RWPE2 (cell line): Measurements from ENCODE around the gene CNGA4.

Source experiments
- ATAC-seq: fragments of 200-7000 bp; cut with Tn5 transposase; 3 replicates; pipeline ENCODE4 v1.9.1; 2021; ENCODE audit warnings: low read depth
- DNase-seq: peaks from one replicate; pipeline ENCODE4 v3.0.0-alpha.2; 2020; ENCODE audit warnings: low spot score
- H3K27ac ChIP-seq: fragments of 450-650 bp; 2 replicates; pipeline ENCODE4 v1.5.1; 2017; ENCODE audit warnings: mild to moderate bottlenecking; ENCODE audit not compliant: poor library complexity, severe bottlenecking
- H3K27me3 ChIP-seq: fragments of 250-450 bp; sonication (Bioruptor Pico); 2 replicates; pipeline ENCODE4 v1.5.1; 2021; ENCODE audit warnings: mild to moderate bottlenecking, moderate library complexity; ENCODE audit not compliant: insufficient read depth, poor library complexity, severe bottlenecking
- H3K36me3 ChIP-seq: fragments of 250-450 bp; sonication (Bioruptor Pico); 2 replicates; pipeline ENCODE4 v1.5.1; 2020; ENCODE audit warnings: low read depth, mild to moderate bottlenecking, moderate library complexity
- H3K4me1 ChIP-seq: fragments of 250-450 bp; sonication (Bioruptor Pico); 2 replicates; pipeline ENCODE4 v1.5.1; 2021; ENCODE audit warnings: mild to moderate bottlenecking, moderate library complexity; ENCODE audit not compliant: insufficient read depth, poor library complexity, severe bottlenecking
- H3K4me3 ChIP-seq: fragments of 250-450 bp; sonication (Bioruptor Pico); 2 replicates; pipeline ENCODE4 v1.5.1; 2021; ENCODE audit warnings: mild to moderate bottlenecking, moderate library complexity; ENCODE audit not compliant: severe bottlenecking
- H3K9me3 ChIP-seq: fragments of 250-450 bp; sonication (Bioruptor Pico); 2 replicates; pipeline ENCODE4 v1.5.1; 2021; ENCODE audit warnings: mild to moderate bottlenecking, moderate library complexity; ENCODE audit not compliant: severe bottlenecking
- TF ChIP-seq, protein P1 (sequence below): fragments of 450-650 bp; IDR thresholded peaks from one replicate; pipeline ENCODE4 v1.5.1; 2017; ENCODE audit warnings: mild to moderate bottlenecking, moderate library complexity; ENCODE audit not compliant: poor library complexity, severe bottlenecking

CNGA4 gene

DNA sequence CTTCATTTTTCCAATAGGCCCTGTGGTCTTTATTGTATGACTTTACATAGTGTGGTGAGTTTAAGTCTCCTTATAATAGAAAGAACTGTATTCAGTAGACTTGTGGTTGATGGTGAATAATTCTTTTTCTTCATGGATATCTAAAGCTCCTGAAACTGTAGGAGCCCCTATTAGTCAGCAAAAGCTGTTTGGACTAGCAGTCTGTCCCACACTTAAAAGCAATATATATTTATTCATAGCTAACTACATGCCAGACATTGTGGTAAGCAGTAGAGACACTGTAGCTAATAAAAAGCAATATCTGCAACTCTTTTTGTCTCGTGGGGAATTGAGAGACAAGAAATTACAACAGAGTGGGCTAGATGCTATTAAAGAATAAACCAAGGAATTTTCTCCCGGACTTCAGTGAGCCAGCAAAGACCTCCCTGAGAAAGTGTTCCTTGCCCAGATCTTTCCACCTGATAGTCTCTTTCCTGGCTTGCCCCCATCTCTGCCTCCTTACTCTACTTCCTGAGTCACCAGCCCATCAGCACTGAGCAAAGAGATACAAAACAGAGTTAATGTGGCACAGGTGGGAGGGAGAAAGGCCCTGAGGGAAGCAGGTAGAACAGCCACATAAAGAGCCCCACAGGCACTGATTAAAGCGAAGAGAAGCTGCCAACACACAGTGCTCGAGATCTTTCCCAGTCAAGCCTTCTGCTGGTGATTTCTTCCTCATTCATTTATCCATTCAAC lies 41.3 kb upstream of the CNGA4 start:
- no peaks in the 10 kb centered on the region for H3K27me3 ChIP-seq
- no peaks in the 10 kb centered on the region for H3K36me3 ChIP-seq
- no peak overlapping the region for H3K4me3 ChIP-seq
- TF ChIP-seq, protein P1, sequence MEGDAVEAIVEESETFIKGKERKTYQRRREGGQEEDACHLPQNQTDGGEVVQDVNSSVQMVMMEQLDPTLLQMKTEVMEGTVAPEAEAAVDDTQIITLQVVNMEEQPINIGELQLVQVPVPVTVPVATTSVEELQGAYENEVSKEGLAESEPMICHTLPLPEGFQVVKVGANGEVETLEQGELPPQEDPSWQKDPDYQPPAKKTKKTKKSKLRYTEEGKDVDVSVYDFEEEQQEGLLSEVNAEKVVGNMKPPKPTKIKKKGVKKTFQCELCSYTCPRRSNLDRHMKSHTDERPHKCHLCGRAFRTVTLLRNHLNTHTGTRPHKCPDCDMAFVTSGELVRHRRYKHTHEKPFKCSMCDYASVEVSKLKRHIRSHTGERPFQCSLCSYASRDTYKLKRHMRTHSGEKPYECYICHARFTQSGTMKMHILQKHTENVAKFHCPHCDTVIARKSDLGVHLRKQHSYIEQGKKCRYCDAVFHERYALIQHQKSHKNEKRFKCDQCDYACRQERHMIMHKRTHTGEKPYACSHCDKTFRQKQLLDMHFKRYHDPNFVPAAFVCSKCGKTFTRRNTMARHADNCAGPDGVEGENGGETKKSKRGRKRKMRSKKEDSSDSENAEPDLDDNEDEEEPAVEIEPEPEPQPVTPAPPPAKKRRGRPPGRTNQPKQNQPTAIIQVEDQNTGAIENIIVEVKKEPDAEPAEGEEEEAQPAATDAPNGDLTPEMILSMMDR = no peak
- no peaks in the 10 kb centered on the region for H3K9me3 ChIP-seq
- DNase-seq = no peak
- no peak for ATAC-seq
- H3K4me1 ChIP-seq = no peaks in the 10 kb centered on the region
- H3K27ac ChIP-seq = no peak overlapping the region

DNA sequence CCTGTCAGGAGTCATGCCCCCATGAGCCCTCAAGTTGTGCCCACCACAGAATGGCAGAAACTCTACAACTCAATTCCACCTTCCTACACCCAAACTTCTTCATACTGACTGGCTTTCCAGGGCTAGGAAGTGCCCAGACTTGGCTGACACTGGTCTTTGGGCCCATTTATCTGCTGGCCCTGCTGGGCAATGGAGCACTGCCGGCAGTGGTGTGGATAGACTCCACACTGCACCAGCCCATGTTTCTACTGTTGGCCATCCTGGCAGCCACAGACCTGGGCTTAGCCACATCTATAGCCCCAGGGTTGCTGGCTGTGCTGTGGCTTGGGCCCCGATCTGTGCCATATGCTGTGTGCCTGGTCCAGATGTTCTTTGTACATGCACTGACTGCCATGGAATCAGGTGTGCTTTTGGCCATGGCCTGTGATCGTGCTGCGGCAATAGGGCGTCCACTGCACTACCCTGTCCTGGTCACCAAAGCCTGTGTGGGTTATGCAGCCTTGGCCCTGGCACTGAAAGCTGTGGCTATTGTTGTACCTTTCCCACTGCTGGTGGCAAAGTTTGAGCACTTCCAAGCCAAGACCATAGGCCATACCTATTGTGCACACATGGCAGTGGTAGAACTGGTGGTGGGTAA lies 39.6 kb upstream of the CNGA4 start, which contains the start of gene OR52W1:
Gene OR52W1, plus strand, starts transcription at position 51 of the 637 bp plus-strand sequence. Its CDS starts 0 bp downstream, at position 51.
- TF ChIP-seq, protein P1 = no peak
- H3K4me3 ChIP-seq = no peak within 1 kb of the TSS
- no peaks in the 10 kb centered on the region for H3K9me3 ChIP-seq
- no peak within 1 kb of the TSS for H3K27ac ChIP-seq
- no peaks in the 10 kb centered on the region for H3K36me3 ChIP-seq
- no peak for ATAC-seq
- H3K4me1 ChIP-seq = no peaks in the 10 kb centered on the region
- H3K27me3 ChIP-seq = no peaks in the 10 kb centered on the region
- no peak for DNase-seq

DNA sequence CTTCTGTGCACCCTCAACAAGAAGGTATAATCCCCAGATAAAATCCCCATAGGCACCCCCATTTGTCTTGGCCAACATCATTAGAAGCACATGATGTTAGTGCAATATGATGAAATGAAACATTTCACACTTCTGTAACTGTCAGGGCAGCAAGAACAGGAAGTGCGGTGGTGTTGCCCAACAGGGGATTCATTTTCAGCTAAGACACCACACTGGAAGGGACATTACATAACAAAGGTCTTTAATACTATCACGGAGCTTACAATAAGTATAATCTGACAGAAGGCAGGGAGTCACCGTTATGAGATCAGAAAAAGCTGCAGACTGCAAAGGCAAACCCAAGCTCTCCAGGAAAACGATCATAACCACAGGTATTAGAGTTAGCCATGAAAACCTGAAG lies 37.9 kb upstream of the CNGA4 start:
- DNase-seq (no peak), ATAC-seq (no peak)
- Histone ChIP-seq H3K36me3 (0 out of 2 replicates have a peak, but pooled peaks cover 3% of the 10 kb centered on the region), H3K27ac (no peak overlapping the region), H3K9me3 (no peaks in the 10 kb centered on the region), H3K27me3 (no peaks in the 10 kb centered on the region), H3K4me1 (no peaks in the 10 kb centered on the region), H3K4me3 (no peak overlapping the region)
- TF ChIP-seq, protein P1 = no peak

DNA sequence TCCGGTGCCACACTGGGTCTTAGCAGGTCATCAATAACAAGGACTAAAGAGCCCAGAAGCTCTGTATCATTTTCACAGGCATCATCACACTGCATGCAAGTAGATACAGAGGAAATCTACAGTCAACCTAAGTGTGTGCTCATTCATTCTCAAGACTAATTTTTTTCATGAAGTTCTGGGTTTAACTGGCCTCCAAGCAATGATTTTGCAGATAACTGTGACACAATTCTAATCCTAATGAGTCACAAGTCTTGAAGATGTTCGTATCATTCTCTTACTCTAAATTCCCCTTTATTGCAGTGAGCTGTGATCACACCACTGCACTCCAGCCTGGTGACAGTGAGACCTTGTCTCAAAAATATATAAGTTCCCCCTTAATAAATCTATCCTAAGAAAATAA lies 37.4 kb upstream of the CNGA4 start:
- DNase-seq (no peak), ATAC-seq (no peak)
- Histone ChIP-seq H3K4me3 (no peak overlapping the region), H3K27me3 (no peaks in the 10 kb centered on the region), H3K36me3 (0 out of 2 replicates have a peak, but pooled peaks cover 3% of the 10 kb centered on the region), H3K27ac (no peak overlapping the region), H3K4me1 (no peaks in the 10 kb centered on the region), H3K9me3 (no peaks in the 10 kb centered on the region)
- TF ChIP-seq, protein P1 = no peak

DNA sequence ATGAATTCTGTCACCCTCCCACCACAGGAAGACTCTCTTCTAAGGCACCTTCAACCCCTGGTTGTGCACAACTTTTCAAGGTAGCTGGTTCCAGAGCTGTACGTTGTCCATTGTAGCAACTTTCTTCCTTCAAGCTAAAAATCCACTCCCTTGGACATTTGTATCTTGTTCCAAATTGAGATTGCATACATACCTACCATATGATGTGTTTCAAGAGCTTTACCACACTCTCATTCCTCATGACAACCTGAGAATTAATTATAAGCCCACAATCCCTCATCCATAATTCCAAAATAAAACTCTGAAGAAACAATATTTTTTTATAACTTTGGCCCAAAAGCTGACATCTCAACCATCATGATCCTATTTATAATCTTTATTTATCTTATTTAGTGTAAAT lies 36.8 kb upstream of the CNGA4 start:
- DNase-seq (no peak), ATAC-seq (no peak)
- TF ChIP-seq, protein P1 = no peak
- H3K4me1 ChIP-seq = no peaks in the 10 kb centered on the region
- H3K36me3 ChIP-seq = 0 out of 2 replicates have a peak, but pooled peaks cover 3% of the 10 kb centered on the region
- no peaks in the 10 kb centered on the region for H3K27me3 ChIP-seq
- no peak overlapping the region for H3K4me3 ChIP-seq
- H3K9me3 ChIP-seq = no peaks in the 10 kb centered on the region
- H3K27ac ChIP-seq = no peak overlapping the region
